ENCODE measurements around the gene INSR.
"Not testable (repeated sequence)": the region's sequence is repeated elsewhere in the genome, so short reads cannot be mapped to it uniquely, and the experiment has no call there.

INSR gene

DNA sequence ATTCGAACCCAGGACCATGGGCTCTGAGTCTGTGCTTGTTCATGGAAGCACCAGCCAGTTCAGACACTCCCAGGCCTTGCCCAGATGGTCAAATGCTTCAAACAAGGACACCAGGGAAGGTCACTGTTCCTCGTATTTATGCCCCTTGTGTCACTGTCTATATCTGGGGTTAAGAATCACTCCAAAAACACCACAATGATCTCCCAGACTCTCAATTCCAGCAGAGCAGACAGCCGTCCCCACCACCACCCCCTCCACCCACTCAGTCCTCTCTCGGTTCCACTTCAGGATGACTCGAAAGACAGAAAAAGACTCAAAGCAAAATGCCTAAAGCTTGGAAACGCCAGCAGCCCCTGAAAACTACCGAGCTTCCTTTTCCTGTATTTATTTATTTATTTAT lies 79.0 kb downstream of the INSR start:
- DNase-seq = no peak

DNA sequence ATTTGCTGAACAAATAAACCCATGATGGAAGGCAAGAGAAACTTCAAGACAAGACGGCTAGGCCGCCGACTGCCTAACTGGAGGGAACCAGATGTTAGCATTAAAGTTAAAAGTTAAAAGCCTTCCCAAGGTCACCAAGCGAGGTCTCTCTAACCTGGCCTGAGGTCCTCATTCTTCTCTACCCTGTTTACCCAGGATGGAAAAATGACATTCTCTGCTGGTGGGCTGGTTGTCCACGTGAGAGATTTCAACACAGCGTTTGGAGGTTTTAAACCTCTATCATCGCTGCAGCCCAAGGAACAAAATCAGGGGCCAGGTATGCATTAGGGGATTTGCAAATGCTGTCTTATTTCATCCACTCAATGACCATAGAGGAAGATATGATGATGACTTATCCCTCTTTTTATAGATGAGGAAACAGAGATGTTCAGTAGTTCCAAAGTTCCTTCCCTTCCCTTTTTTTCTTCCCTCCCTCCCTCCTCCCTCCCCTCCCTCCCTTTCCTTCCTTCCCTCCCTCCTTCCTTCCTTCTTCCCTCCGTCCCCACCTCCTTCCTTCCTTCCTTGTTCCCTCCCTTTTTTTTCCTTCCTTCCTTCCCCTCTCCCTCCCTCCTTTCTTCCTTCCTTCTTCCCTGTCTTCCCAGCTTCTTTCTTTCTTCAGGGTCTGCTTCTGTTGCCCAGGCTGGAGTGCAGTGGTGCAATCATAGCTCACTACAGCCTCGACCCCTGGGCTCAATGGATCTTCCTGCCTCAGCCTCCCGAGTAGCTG lies 79.7 kb downstream of the INSR start:
- no peak for DNase-seq

DNA sequence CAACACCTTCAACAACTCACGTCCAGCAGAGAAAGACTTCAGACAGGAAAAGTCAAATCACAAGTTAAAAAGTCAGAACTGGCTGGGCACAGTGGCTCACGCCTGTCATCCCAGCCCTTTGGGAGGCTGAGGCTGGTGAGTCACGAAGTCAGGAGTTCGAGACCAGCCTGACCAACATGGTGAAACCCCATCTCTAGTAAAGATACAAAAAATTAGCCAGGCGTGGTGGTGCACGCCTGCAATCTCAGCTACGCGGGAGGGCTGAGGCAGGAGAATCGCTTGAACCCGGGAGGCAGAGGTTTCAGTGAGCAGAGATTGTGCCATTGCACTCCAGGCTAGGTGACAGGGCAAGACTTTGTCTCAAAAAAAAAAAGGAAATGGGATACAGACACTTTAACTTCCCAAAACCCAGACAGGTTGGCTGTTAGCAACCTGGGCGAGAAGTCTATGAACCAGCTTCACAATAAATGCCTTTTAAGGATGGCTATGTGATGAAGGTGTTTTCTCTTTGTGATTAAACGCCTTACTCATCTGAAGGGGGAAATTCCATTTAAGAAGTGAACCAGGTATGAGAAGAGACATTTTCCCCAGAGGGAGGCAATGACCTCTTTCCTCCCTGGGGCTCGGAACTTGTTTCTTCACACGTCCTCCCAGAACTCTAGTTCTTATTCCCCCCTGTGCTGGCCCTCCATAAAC lies 80.4 kb downstream of the INSR start:
- DNase-seq = no peak

GRCh38 chr19:7211191-7211951 lies 82.8 kb downstream of the INSR start:
- DNase-seq = no peak

GRCh38 chr19:7210359-7210758 lies 83.9 kb downstream of the INSR start:
- no peak for DNase-seq

DNA sequence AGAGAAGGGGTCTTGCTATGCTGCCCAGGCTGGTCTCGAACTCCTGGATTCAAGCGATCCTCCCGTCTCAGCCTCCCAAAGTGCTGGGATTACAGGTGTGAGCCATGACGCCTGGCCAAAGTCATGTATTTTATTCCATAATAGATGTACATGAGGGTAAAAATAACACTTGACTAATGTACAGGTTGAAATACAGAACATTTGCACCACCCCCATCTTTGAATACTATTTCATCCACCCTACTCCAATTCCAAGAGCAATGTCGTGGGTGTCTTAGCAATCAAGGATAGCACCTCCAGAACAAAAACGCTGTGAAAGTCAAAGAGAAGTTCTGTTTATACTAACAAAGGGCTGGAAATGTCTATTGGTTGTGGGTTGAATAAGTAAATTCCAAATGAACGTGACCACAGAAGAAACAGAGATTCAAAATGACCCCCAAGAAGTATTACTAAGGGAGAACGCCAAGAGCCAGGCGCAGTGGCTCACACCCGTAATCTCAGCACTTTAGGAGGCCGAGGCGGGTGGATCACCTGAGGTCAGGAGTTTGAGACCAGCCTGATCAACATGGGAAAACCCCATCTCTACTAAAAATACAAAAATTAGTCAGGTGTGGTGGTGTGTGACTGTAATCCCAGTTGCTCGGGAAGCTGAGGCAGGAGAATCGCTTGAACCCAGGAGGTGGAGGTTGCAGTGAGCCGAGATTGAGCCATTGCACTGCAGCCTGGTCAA lies 84.5 kb downstream of the INSR start:
- DNase-seq = not testable (repeated sequence)

DNA sequence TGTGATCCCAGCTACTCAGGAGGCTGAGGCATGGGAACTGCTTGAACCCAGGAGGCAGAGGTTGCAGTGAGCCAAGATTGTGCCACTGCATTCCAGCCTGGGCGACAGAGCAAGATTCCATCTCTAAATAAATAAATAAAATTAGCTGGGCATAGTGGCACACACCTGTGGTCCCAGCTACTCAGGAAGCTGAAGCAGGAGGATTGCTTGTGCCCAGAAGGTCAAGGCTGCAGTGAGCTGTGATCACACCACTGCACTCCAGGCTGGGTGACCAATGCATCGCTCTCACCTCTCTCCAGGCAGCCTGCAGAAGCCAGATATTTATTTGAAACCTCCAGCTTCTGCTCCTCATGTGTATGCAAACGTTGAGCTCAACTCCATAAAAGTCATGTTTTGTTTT lies 85.2 kb downstream of the INSR start:
- DNase-seq = not testable (repeated sequence)

GRCh38 chr19:7203332-7203731 lies 90.9 kb downstream of the INSR start:
- no peak for DNase-seq

DNA sequence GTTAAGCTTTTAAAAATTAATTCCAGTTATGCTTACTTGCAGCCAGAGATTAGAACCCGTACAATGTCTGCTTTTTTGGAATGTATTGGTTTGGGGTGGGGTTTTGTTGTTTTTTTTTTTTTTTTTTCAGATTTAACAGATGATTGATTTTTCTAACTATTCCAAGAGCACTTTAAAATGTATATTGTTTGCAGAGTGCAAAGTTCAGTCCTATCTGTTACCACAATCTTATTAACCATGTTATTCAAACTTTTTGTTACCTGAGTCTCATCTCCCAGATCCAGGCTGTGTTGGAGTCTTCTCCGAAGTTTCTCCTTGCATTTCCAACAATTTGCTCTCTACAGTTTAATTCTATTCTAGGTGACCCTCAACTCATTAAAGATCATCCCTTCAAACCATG lies 91.3 kb downstream of the INSR start:
- no peak for DNase-seq

DNA sequence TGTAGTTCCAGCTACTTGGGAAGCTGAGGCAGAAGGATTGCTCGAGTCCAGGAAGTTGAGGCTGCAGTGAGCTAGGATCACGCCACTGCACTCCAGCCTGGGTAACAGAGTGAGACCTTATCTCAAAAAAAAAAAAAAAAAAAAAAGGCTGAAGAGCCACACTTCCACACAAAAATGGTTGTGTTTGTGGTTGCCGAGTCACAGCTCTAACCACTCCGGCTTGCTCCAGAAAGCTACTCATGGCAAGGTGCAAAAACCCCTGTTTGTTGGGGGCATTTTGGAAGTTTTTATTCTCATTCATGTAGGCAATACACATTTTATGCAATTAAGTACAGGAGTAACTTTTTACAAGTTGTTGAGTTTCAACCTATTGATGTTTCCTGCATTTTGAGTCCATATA lies 93.5 kb downstream of the INSR start:
- DNase-seq = peak; percentile 12

GRCh38 chr19:7199613-7200533 lies 94.3 kb downstream of the INSR start:
- DNase-seq = peak; percentile 71

- DNase-seq = peak; percentile 96
Measured at GRCh38 chr19:7197760-7198696, 96.2 kb downstream of the INSR start.

DNA sequence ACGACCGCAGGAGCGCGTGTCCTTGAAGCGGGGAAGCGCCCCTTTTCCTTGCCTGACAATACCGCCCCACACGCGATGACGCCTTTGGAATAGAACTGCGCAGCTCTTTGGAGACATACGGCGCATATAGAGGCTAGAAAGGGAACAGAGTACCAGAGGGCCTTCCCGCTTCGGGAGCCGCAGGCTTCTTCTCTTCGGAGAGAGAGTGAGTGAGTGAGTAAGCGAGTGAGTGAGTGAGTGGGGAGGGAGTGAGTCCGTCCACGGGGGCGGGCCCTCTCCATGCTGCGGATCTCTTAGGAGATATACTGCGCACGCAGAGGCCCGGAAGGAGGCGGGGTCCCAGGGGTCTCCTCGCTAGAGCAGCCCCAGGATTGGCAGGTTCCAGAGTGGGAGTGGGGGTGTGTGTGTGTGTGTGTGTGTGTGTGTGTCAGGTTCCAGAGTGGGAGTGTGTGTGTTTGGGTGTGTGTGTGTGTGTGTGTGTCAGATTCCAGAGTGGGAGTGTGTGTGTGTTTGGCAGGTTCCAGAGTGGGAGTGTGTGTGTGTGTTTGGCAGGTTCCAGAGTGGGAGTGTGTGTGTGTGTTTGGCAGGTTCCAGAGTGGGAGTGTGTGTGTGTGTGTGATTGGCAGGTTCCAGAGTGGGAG lies 97.0 kb downstream of the INSR start:
- peak; percentile 96 for DNase-seq

GRCh38 chr19:7196763-7197118 lies 97.5 kb downstream of the INSR start:
- DNase-seq = no peak

DNA sequence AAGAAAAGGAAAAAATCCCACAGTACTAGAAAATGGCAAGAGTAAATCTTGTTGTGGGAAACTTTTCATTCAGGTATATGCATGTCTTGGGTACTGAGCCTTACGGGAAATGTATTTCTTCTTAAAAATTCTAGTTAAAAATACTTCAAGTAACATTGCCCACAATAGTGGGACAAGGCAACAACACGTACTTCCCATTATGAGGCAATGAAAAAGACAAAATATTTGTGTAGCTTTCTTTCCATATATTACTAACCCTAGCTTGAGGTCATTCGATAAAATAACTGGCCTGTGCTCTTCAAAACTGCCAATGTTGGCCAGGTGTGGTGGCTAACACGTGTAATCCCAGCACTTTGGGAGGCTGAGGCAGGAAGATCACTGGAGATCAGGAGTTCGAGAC lies 99.2 kb downstream of the INSR start:
- DNase-seq = no peak

- DNase-seq = no peak
Measured at GRCh38 chr19:7194566-7194965, 99.6 kb downstream of the INSR start.

GRCh38 chr19:7191946-7192691 lies 102.1 kb downstream of the INSR start:
- DNase-seq = no peak

- DNase-seq = peak; percentile 94
Measured at GRCh38 chr19:7188698-7189629, 105.2 kb downstream of the INSR start.
